Kidney glomerular epithelial cell (primary cell): ENCODE measurements around the gene FAM200B.
"Not testable (repeated sequence)": the region's sequence is repeated elsewhere in the genome, so short reads cannot be mapped to it uniquely, and the experiment has no call there.

Experiments
- DNase-seq: peaks from one replicate; lab custom pipeline; 2025; lab: John Stamatoyannopoulos, UW

Gene FAM200B

DNA sequence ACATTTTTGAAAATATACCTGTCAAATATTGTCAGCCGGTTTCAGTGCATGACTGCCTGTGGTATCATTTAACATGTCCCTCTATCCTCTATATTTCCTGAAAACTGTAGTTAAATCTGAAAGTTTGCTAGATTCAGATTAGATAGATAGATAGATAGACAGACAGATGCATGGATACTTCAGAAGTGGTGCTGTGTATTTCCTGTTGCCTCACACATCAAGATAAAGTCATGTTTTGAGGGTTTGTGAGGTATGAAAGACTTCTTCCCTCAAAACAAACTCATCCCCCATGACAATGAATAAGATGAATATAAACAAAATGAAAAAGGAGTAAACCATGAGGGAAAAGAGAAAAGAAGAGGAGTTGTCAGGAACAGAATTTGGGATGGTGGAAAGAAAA is 15.2 kb downstream of the FAM200B start:
- DNase-seq = no peak

- DNase-seq = peak; percentile 27
These were observed 21.3 kb downstream of the FAM200B start, which contains the start of gene BST1 for GRCh38 chr4:15702941-15703403. TSS of gene BST1 (plus strand) at chr4:15703065. CDS start at chr4:15703145, 80 bp downstream.

GRCh38 chr4:15703439-15703838 is 21.8 kb downstream of the FAM200B start:
- DNase-seq = no peak

DNA sequence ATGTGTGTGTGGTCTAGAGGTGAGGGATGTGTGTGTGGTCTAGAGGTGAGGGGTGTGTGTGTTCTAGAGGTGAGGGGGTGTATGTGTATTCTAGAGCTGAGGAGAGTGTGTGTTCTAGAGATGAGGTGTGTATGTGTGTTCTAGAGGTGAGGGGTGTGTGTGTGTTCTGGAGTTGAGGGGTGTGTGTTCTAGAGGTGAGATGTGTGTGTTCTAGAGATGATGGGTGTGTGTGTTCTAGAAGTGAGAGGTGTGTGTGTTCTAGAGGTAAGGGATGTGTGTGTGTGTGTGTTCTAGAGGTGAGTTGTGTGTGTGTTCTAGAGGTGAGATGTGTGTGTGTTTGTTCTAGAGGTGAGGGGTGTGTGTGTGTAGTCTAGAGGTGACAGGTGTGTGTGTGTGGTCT is 22.5 kb downstream of the FAM200B start:
- DNase-seq = no peak

GRCh38 chr4:15706646-15707362 is 25.2 kb downstream of the FAM200B start:
- DNase-seq = no peak

- DNase-seq = no peak
These were observed 25.7 kb downstream of the FAM200B start for GRCh38 chr4:15707363-15707715.

DNA sequence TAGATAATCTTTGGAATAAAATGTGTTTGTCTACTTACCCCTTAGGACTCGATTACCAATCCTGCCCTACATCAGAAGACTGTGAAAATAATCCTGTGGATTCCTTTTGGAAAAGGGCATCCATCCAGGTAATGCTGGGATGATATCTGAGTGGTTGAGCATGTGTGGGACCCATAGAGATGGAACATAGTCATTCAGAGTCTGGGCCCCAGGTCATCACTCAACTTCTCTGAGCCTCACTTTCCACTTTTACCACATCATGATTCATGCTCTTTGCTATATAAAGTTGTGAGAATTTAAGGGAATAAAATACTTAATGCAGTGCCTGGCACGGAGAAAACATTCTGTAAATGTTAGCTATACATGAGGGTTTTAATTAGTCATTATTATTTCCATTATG is 30.1 kb downstream of the FAM200B start:
- no peak for DNase-seq

GRCh38 chr4:15712214-15712613 is 30.6 kb downstream of the FAM200B start:
- DNase-seq = no peak

DNA sequence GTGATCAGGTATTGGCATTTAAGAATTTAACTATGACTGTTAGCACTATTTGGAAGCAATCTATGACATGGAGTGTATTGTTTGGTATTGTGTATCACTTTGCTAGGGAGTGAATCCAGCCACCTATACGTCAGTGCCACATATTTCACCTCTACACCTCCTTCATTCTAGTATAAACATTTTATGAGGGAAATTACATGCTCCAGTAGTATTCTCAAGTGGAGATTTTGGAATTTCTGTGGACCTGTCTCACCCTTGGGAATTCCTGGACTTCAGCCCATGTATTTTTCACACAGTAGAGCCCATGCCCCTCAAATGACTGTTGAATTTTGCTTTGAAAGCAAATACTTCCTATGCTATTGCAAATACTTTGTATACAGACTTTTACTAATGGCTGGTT is 32.5 kb downstream of the FAM200B start:
- peak; percentile 84 for DNase-seq

GRCh38 chr4:15714646-15715435 is 33.2 kb downstream of the FAM200B start:
- DNase-seq = peak; percentile 51

DNA sequence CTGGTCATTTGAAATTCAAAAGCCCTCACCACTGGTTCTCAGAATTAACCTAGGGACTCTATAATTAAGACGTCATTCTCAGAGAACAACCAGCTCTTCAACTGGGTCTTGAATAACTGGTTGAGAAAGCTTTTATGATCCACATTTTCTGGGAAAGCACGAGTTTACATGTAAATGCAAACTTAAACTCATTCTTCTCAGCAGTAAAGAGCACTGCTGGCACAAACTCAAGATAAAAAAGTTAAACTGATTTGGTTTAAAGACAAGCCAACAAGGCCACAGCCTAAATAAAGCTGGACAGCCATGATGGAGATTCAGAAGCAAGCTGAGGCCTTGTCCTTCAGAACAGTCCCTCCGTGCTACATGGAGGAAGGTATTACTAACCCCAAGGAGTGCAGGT is 34.5 kb downstream of the FAM200B start:
- DNase-seq = no peak

- peak; percentile 29 for DNase-seq
These were observed 35.5 kb downstream of the FAM200B start for GRCh38 chr4:15717086-15717485.

- DNase-seq = peak; percentile 29
These were observed 36.2 kb downstream of the FAM200B start for GRCh38 chr4:15717657-15718416.

DNA sequence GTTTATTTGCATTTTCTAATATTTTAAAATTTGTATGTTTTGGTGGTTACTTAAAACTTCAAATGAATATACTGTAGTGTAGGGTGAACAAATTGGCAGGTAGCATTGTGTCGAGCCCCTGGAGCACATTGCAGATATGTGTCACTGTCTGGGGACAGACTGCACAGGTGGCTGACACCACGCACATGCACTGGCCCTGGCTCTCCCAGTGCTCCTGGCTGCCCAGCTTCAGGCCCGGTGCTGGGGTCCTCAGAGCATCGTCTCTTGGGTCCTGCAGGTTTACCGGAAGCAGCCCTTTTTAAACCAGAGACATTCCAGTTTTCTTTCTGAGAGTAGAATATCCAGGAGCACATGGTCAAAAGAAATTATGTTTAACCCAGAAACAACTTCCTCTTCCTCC is 36.8 kb downstream of the FAM200B start:
- no peak for DNase-seq

- DNase-seq = no peak
These were observed 37.3 kb downstream of the FAM200B start for GRCh38 chr4:15718959-15719358.

DNA sequence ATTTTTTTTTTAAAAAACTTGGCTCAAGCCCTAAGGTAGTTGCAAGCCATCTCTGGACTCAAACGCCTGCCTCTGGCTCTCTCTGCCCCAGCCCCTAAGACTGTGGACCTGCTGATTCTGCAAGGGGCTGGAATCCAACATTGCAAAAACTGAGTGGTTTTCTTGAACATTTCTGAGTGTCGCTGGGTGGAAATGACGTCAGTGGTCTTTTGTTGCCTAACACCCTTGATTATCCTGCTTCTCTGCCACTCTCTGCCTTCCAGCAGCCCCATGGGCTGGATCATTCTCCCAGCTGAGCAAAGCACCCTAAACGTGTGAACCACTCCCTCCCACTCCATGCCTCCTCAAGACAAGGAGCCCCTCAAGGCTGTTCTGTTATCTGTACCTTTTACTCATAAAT is 37.9 kb downstream of the FAM200B start:
- DNase-seq = no peak

- no peak for DNase-seq
These were observed 39.2 kb downstream of the FAM200B start for GRCh38 chr4:15720851-15721250.

DNA sequence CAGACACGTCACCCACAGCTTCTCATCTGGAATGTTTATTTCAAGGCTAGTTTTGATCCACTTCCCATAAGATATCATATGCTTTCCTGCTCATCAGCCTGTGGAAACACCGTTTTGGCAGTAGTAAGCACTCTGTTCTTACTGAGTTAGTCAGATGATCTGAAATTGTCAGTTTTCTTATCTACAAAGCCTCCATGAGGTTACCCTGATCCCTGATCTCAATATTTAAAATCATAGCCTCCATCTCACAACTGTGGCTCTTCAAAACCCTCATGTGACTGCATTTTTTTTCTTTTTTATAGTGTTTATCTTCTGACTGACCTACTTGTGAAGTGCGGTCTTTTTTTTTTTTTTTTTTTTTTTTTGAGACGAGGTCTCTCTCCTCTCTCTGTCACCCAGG is 44.0 kb downstream of the FAM200B start:
- DNase-seq = no peak

GRCh38 chr4:15729910-15730533 is 48.4 kb downstream of the FAM200B start:
- DNase-seq = peak; percentile 67

GRCh38 chr4:15733061-15733460 is 51.4 kb downstream of the FAM200B start:
- not testable (repeated sequence) for DNase-seq

GRCh38 chr4:15735536-15735935 is 53.9 kb downstream of the FAM200B start:
- no peak for DNase-seq

- DNase-seq = no peak
These were observed 55.0 kb downstream of the FAM200B start for GRCh38 chr4:15736514-15737050.
